ENCODE results near the gene AHDC1.

AHDC1 gene

GRCh38 chr1:27597516-27598294 lies 6.2 kb downstream of the AHDC1 start:
- no peak for DNase-seq (ENCODE audit: low spot score)

- DNase-seq (ENCODE audit: low spot score), result no peak
Observed at GRCh38 chr1:27596986-27597385, 7.0 kb downstream of the AHDC1 start.

GRCh38 chr1:27596261-27596660 lies 7.7 kb downstream of the AHDC1 start:
- DNase-seq (ENCODE audit: low spot score), result no peak

- no peak for DNase-seq (ENCODE audit: low spot score)
Observed at GRCh38 chr1:27595597-27595996, 8.3 kb downstream of the AHDC1 start.

GRCh38 chr1:27594564-27595510 lies 9.1 kb downstream of the AHDC1 start:
- no peak for DNase-seq (ENCODE audit: low spot score)

- DNase-seq (ENCODE audit: low spot score), result no peak
Observed at GRCh38 chr1:27593678-27594563, 10.0 kb downstream of the AHDC1 start.

GRCh38 chr1:27592931-27593677 lies 10.8 kb downstream of the AHDC1 start:
- no peak for DNase-seq (ENCODE audit: low spot score)

GRCh38 chr1:27592232-27592930 lies 11.6 kb downstream of the AHDC1 start:
- no peak for DNase-seq (ENCODE audit: low spot score)

GRCh38 chr1:27591622-27592021 lies 12.3 kb downstream of the AHDC1 start:
- DNase-seq (ENCODE audit: low spot score), result no peak

GRCh38 chr1:27590917-27591508 lies 12.9 kb downstream of the AHDC1 start:
- DNase-seq (ENCODE audit: low spot score), result no peak

GRCh38 chr1:27589841-27590426 lies 14.0 kb downstream of the AHDC1 start:
- no peak for DNase-seq (ENCODE audit: low spot score)

- DNase-seq (ENCODE audit: low spot score), result no peak
Observed at GRCh38 chr1:27589441-27589840, 14.5 kb downstream of the AHDC1 start.

GRCh38 chr1:27588256-27589232 lies 15.4 kb downstream of the AHDC1 start:
- no peak for DNase-seq (ENCODE audit: low spot score)

GRCh38 chr1:27585684-27586083 lies 18.3 kb downstream of the AHDC1 start:
- DNase-seq (ENCODE audit: low spot score), result no peak

- no peak for DNase-seq (ENCODE audit: low spot score)
Observed at GRCh38 chr1:27584453-27584852, 19.5 kb downstream of the AHDC1 start.

- no peak for DNase-seq (ENCODE audit: low spot score)
Observed at GRCh38 chr1:27583479-27583878, 20.5 kb downstream of the AHDC1 start.

- DNase-seq (ENCODE audit: low spot score), result no peak
Observed at GRCh38 chr1:27581823-27582243, 22.1 kb downstream of the AHDC1 start.

GRCh38 chr1:27577504-27578188 lies 26.3 kb downstream of the AHDC1 start:
- DNase-seq (ENCODE audit: low spot score), result no peak
